Mucosa of descending colon (tissue), 3 donors: ENCODE measurements around the gene FLT3. TPM values are rescaled to one million over a fixed set of nuclear protein-coding genes. Genes with fewer than 3 reads are reported as not detected.
"Not testable (repeated sequence)": the region's sequence is repeated elsewhere in the genome, so short reads cannot be mapped to it uniquely, and the experiment has no call there.

Experiments
- ATAC-seq: fragments of 200-7000 bp; cut with Tn5 transposase; one replicate; pipeline ENCODE4 v1.9.1; 2020; ENCODE audit warnings: mild to moderate bottlenecking, moderate library complexity
- DNase-seq, 3 donors: peaks; one replicate each; pipeline ENCODE4 v3.0.0-alpha.2; 2020
- H3K36me3 ChIP-seq: fragments of 200-600 bp; one replicate; pipeline ENCODE4 v1.8.0; 2021; ENCODE audit warnings: low read depth, mild to moderate bottlenecking
- H3K4me1 ChIP-seq: fragments of 200-600 bp; one replicate; pipeline ENCODE4 v1.8.0; 2021; ENCODE audit warnings: low read depth, mild to moderate bottlenecking
- H3K4me3 ChIP-seq: fragments of 200-600 bp; one replicate; pipeline ENCODE4 v1.8.0; 2021; ENCODE audit warnings: mild to moderate bottlenecking
- H3K9me3 ChIP-seq: fragments of 200-600 bp; one replicate; pipeline ENCODE4 v1.8.0; 2021; ENCODE audit warnings: mild to moderate bottlenecking
- intact Hi-C, 2 donors: fragments of 100-400 bp; cut with DNase I in 1 of 2; cut with micrococcal nuclease in 1 of 2; formaldehyde crosslinking; loops; one replicate each; pipeline versions ENCODE4 v1.11.0 to v1.11.1; 2022; cut with DNase I, micrococcal nuclease
- total RNA-seq, 3 donors: library from RNA; stranded (reverse); fragmentation: NEBNext Ultra II Directional in 2 of 3; extraction: Animal tissue kit (Norgen Biotek cat#: 25700) in 2 of 3; gene quantifications; one replicate each; pipeline versions ENCODE4 v1.2.1 to v1.2.4, GENCODE V29; 2021 to 2023
- TF ChIP-seq, protein P1 (sequence below): fragments of 200-600 bp; IDR thresholded peaks from one replicate; pipeline ENCODE4 v1.8.0; 2022; ENCODE audit warnings: antibody characterized with exemption, mild to moderate bottlenecking
- donor health status: DM: no; HTN: no; CAD: no; lungs with moderate emphysema.
- donor health status: DM: no; HTN: no; CAD: no.
- donor health status: DM: no; HTN: yes; CAD: no.

The FLT3 gene
- total RNA-seq, 3 donors from 2014 or later, result 0.09 to 0.51 (median 0.41) TPM

GRCh38 chr13:28097503-28097902 lies 2.9 kb downstream of the FLT3 start:
- no peaks in the 10 kb centered on the region for H3K9me3 ChIP-seq
- H3K4me1 ChIP-seq, result peaks cover 14% of the 10 kb centered on the region
- intact Hi-C loops, result no loop called here
- H3K4me3 ChIP-seq, result no peak overlapping the region
- no peaks in the 10 kb centered on the region for H3K36me3 ChIP-seq
- TF ChIP-seq, protein P1, sequence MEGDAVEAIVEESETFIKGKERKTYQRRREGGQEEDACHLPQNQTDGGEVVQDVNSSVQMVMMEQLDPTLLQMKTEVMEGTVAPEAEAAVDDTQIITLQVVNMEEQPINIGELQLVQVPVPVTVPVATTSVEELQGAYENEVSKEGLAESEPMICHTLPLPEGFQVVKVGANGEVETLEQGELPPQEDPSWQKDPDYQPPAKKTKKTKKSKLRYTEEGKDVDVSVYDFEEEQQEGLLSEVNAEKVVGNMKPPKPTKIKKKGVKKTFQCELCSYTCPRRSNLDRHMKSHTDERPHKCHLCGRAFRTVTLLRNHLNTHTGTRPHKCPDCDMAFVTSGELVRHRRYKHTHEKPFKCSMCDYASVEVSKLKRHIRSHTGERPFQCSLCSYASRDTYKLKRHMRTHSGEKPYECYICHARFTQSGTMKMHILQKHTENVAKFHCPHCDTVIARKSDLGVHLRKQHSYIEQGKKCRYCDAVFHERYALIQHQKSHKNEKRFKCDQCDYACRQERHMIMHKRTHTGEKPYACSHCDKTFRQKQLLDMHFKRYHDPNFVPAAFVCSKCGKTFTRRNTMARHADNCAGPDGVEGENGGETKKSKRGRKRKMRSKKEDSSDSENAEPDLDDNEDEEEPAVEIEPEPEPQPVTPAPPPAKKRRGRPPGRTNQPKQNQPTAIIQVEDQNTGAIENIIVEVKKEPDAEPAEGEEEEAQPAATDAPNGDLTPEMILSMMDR, result no peak
- no peak for ATAC-seq
- no peak for DNase-seq

- TF ChIP-seq, protein P1, result no peak
- ATAC-seq, result no peak
- no peaks in the 10 kb centered on the region for H3K9me3 ChIP-seq
- no peak for DNase-seq
- intact Hi-C loops, result no loop called here
- H3K36me3 ChIP-seq, result no peaks in the 10 kb centered on the region
- no peak overlapping the region for H3K4me3 ChIP-seq
- no peaks in the 10 kb centered on the region for H3K4me1 ChIP-seq
These were observed 6.1 kb downstream of the FLT3 start for GRCh38 chr13:28094306-28094705.

GRCh38 chr13:28093881-28094280 lies 6.5 kb downstream of the FLT3 start:
- intact Hi-C loops, result no loop called here

GRCh38 chr13:28092431-28092830 lies 7.9 kb downstream of the FLT3 start:
- no peak for ATAC-seq
- intact Hi-C loops, result no loop called here
- Histone ChIP-seq H3K36me3 (no peaks in the 10 kb centered on the region), H3K4me1 (no peaks in the 10 kb centered on the region), H3K4me3 (no peak overlapping the region), H3K9me3 (no peaks in the 10 kb centered on the region)
- TF ChIP-seq, protein P1, result no peak
- DNase-seq, result no peak

More at GRCh38 chr13:28093881-28094280, 6.5 kb downstream of the FLT3 start:
- Histone ChIP-seq H3K36me3 (no peaks in the 10 kb centered on the region), H3K4me3 (no peak overlapping the region), H3K9me3 (no peaks in the 10 kb centered on the region), H3K4me1 (no peaks in the 10 kb centered on the region)
- DNase-seq (no peak), ATAC-seq (no peak)
- TF ChIP-seq, protein P1, result no peak

DNA sequence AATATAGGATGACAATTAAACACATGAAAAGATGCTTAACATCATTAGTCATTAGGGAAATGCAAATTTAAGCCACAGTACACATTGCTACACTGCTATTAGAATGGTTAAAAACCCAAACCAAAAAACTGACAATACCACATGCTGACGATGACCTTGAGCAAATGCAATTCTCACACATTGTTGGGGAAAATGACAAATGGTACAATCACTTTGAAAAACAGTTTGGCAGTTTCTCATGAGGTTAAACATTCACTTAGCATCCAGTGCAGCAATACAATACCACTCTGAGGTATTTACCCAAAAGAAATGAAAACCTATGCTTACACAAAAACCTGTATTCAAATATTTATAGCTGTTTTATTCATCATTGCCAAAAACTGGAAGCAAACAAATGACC lies 11.3 kb downstream of the FLT3 start:
- H3K36me3 ChIP-seq, result no peaks in the 10 kb centered on the region
- TF ChIP-seq, protein P1, result no peak
- H3K4me1 ChIP-seq, result no peaks in the 10 kb centered on the region
- no peaks in the 10 kb centered on the region for H3K9me3 ChIP-seq
- H3K4me3 ChIP-seq, result no peak overlapping the region
- ATAC-seq (no peak), DNase-seq (no peak)
- intact Hi-C loops, result no loop called here

DNA sequence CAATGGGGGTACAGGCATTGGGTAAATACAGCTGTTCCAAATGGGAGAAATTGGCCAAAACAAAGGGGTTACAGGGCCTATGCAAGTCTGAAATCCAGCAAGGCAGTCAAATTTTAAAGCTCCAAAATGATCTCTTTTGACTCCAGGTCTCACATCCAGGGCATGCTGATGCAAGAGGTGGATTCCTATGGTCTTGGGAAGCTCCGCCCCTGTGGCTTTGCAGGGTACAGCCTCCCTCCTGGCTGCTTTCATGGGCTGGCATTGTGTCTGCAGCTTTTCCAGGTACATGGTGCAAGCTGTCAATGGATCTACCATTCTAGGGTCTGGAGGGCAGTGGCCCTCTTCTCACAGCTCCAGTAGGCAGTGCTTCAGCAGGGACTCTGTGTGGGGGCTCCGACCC lies 22.6 kb downstream of the FLT3 start:
- DNase-seq, H3K36me3 ChIP-seq, H3K4me3 ChIP-seq, ATAC-seq, H3K4me1 ChIP-seq, H3K9me3 ChIP-seq, intact Hi-C loops: not testable (repeated sequence)
